BLaER1 (cell line): ENCODE data around the gene GJB5.
"Not testable (repeated sequence)": the region's sequence is repeated elsewhere in the genome, so short reads cannot be mapped to it uniquely, and the experiment has no call there.

Experiments
- H3K27ac ChIP-seq: shearing (Covaris generic); formaldehyde crosslinking; 2 replicates; pipeline ENCODE4 v1.8.1; 2022
- H3K27me3 ChIP-seq: shearing (Covaris generic); formaldehyde crosslinking; 2 replicates; pipeline ENCODE4 v1.8.1; 2022
- H3K36me3 ChIP-seq: shearing (Covaris generic); formaldehyde crosslinking; 2 replicates; pipeline ENCODE4 v1.8.1; 2022
- H3K4me1 ChIP-seq: shearing (Covaris generic); formaldehyde crosslinking; 2 replicates; pipeline ENCODE4 v1.8.1; 2022
- H3K4me2 ChIP-seq: shearing (Covaris generic); formaldehyde crosslinking; 2 replicates; pipeline ENCODE4 v1.8.1; 2022
- H3K4me3 ChIP-seq: shearing (Covaris generic); formaldehyde crosslinking; 2 replicates; pipeline ENCODE4 v1.8.1; 2022
- H3K9ac ChIP-seq: shearing (Covaris generic); formaldehyde crosslinking; 2 replicates; pipeline ENCODE4 v1.8.1; 2022
- H3K9me3 ChIP-seq: shearing (Covaris generic); formaldehyde crosslinking; 2 replicates; pipeline ENCODE4 v1.8.1; 2022
- H4K20me1 ChIP-seq: shearing (Covaris generic); formaldehyde crosslinking; 2 replicates; pipeline ENCODE4 v1.8.1; 2022
- Cebpa-rat ChIP-seq: shearing (Covaris generic); IDR thresholded peaks from 2 replicates; pipeline ENCODE4 v1.8.1; 2022

GJB5 gene

DNA sequence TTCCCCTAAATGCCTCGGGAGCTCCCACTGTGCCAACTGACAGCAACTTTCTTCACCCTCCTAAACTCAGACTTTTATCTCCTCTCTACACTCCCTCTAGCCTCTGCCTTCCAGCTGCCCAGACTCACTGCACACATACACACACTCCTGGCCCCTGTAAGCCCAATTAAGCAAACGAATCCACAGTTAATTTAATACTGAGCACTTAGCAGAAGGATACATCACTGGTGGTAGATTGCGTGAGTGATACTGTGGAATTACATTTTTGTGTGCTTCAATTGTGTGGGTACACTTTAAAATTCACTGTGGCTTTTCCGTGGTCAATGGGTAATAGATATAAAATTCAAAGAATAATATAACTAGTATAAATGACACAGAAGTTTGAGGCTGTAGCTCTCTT, 33.6 kb upstream of the GJB5 start:
- no peaks in the 10 kb centered on the region for H3K36me3 ChIP-seq
- no peaks in the 10 kb centered on the region for H3K4me1 ChIP-seq
- no peak overlapping the region for H3K4me2 ChIP-seq
- H3K9ac ChIP-seq: no peak overlapping the region
- no peak overlapping the region for H3K27ac ChIP-seq
- H3K4me3 ChIP-seq: no peak overlapping the region
- no peaks in the 10 kb centered on the region for H4K20me1 ChIP-seq
- TF ChIP-seq Cebpa-rat: no peak
- no peaks in the 10 kb centered on the region for H3K27me3 ChIP-seq
- no peaks in the 10 kb centered on the region for H3K9me3 ChIP-seq

DNA sequence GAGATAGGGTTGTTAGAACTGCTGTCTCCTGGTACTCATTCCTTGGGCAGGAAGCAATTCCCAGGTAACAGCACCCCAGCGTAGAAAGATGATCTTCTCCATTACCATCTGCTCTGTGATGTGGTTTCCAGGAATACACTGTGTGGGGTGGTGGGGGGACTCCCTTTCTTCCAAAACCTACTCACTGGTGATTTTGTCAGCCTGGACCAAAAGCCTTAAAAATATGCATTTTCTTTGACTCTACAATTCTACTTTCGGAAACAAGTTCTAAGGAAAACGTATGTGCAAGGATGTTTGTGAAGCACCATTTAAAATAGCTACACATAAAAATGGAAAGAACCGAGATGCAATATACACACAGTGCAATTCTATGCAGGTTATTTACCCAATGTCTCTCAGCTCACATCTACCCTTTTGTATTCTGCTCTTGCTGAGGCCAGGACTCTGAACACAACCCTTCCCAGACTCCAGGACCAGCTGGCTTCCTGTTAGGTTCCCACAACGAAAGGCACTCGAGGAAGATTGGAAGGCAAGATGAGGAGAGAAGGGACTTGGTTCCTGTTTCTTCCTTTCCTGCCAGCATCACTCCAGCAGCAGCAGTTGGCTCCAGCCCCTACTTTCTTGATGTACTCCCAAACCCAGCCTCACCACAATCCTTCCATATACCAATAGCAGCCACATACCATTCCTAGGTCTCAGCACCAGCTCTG, 33.0 kb upstream of the GJB5 start:
- no peaks in the 10 kb centered on the region for H4K20me1 ChIP-seq
- H3K4me3 ChIP-seq: no peak overlapping the region
- no peaks in the 10 kb centered on the region for H3K27me3 ChIP-seq
- H3K9me3 ChIP-seq: no peaks in the 10 kb centered on the region
- no peaks in the 10 kb centered on the region for H3K36me3 ChIP-seq
- H3K4me2 ChIP-seq: no peak overlapping the region
- TF ChIP-seq Cebpa-rat: no peak
- H3K9ac ChIP-seq: no peak overlapping the region
- H3K4me1 ChIP-seq: no peaks in the 10 kb centered on the region
- H3K27ac ChIP-seq: no peak overlapping the region

DNA sequence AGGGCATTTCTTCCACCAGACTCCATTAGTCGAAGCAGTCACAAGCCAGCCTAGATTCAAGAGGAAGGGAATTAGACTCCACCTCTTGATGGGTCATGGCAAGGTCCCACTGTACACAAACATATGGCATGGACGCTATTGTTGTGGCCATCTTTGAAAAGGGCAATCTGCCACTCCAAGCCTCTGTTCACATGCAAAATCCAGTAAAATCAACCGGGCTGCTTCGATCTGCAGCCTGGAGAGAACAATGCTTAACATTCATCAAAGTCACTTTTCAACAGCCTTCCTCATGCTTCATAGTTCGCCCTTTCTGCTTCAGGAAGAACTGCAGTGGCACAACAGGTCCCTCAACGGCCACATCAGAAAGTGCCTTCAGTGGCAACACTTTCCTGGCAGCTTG, 28.0 kb upstream of the GJB5 start:
- Histone ChIP-seq H3K4me2 (no peak overlapping the region), H3K9me3 (no peaks in the 10 kb centered on the region), H3K9ac (no peak overlapping the region), H3K4me3 (no peak overlapping the region), H3K4me1 (no peaks in the 10 kb centered on the region), H3K27me3 (no peaks in the 10 kb centered on the region), H3K36me3 (no peaks in the 10 kb centered on the region), H4K20me1 (no peaks in the 10 kb centered on the region), H3K27ac (no peak overlapping the region)
- no peak for TF ChIP-seq Cebpa-rat

DNA sequence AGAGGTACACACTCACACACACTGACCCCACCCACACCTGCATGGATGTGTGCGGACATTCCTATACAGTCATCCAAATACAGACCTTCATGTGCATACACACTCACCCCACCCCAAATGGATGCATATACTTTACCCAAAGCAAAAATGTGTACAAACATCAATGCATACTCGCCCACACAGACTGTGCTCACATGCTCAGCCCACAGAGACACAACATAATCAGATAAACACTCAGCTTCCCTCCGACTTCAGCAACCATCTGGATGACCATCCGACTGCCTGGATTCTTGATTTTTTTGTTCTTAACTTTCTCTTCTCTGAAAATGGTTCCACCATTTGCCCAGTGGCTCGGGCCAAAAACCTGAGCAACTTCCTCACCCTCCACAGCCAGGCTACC, 24.4 kb upstream of the GJB5 start:
- Histone ChIP-seq H3K9me3 (no peaks in the 10 kb centered on the region), H3K27me3 (no peaks in the 10 kb centered on the region), H3K4me1 (no peaks in the 10 kb centered on the region), H3K36me3 (no peaks in the 10 kb centered on the region), H3K27ac (no peak overlapping the region), H3K4me3 (no peak overlapping the region), H3K9ac (no peak overlapping the region), H4K20me1 (no peaks in the 10 kb centered on the region), H3K4me2 (no peak overlapping the region)
- no peak for TF ChIP-seq Cebpa-rat

DNA sequence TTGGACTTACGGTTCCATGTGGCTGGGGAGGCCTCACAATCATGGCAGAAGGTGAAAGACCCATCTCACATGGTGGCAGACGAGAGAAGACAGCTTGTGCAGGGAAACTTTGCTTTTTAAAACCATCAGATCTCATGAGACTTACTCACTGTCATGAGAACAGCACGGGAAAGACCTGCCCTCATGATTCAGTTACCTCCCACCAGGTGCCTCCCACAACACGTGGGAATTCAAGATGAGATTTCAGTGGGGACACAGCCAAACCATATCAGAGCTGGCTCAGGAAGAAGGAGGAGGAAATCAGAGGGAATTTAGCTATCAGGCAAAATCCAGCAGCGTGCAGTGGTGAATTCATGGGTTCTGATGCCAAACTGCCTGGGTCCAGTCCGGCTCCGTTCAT, 22.0 kb upstream of the GJB5 start:
- not testable (repeated sequence) for H3K27me3 ChIP-seq, H3K9me3 ChIP-seq, H3K4me2 ChIP-seq, H3K36me3 ChIP-seq, H3K4me3 ChIP-seq, H3K4me1 ChIP-seq, H3K27ac ChIP-seq, H4K20me1 ChIP-seq, H3K9ac ChIP-seq

DNA sequence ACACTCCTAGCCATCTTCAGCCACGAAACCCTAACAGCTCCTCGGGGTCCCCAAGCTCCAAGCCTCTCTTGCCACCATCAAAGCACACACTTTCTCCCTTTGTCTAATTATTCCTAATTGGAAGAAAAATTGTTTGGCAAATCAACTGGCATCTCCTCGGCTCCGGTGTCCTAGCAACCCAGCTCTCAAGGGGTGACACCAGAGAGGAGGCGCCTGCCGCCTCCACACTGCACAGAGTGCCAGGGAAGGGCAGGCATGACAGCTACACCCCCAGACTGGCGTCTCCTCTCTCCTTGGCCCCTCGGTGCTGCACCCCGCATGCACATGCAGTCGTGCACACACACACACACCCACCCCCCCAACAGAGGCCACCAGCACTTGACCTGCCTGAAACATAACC, 18.2 kb upstream of the GJB5 start:
- TF ChIP-seq Cebpa-rat: no peak
- no peaks in the 10 kb centered on the region for H3K27me3 ChIP-seq

DNA sequence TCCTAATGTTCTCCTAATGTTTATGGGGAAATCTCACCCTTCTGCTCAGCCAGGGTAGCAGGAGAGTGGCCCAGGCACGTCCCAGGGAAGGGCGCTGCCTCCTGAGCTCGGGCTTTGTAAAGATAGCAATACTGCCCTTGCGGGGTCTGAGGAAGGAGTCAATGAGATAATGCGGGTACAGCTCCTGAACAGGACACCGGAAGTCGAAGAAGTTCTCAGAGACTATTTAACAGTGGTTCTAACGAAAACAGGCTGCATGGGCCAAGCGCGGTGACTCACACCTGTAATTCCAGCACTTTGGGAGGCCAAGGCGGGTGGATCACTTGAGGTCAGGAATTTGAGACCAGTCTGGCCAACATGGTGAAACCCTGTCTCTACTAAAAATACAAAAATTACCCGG, 17.6 kb upstream of the GJB5 start:
- not testable (repeated sequence) for H3K4me3 ChIP-seq, H3K9me3 ChIP-seq, H4K20me1 ChIP-seq, H3K27ac ChIP-seq, H3K9ac ChIP-seq, H3K36me3 ChIP-seq, H3K27me3 ChIP-seq, H3K4me2 ChIP-seq, H3K4me1 ChIP-seq

More for the DNA sequence above, 18.2 kb upstream of the GJB5 start:
- Histone ChIP-seq H3K36me3 (no peaks in the 10 kb centered on the region), H3K4me1 (no peaks in the 10 kb centered on the region), H3K27ac (no peak overlapping the region), H3K9ac (no peak overlapping the region), H3K4me3 (no peak overlapping the region), H3K4me2 (no peak overlapping the region), H4K20me1 (no peaks in the 10 kb centered on the region), H3K9me3 (no peaks in the 10 kb centered on the region)

DNA sequence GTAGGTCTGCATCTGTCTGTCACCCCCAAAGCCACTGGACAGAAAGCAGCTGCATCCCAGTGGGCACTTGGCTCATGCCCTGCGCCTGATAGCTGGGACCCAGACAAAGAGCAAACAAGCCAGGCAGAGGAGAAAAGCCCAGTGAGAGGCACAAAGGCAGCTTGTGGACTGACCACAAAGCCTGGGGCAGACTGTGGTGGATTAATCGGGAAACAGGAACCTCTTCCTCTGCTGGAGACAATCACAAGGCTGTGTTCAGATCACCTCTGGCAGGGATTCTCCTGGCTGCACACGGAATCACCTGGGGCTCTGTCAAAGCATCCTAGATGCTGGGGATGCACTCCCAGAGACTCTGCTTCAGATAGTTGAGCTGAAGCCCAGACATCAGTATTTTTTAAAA, 15.2 kb upstream of the GJB5 start:
- H3K9ac ChIP-seq: no peak overlapping the region
- H3K4me1 ChIP-seq: no peaks in the 10 kb centered on the region
- no peaks in the 10 kb centered on the region for H3K27me3 ChIP-seq
- TF ChIP-seq Cebpa-rat: no peak
- no peak overlapping the region for H3K27ac ChIP-seq
- H3K4me3 ChIP-seq: no peak overlapping the region
- no peaks in the 10 kb centered on the region for H4K20me1 ChIP-seq
- H3K4me2 ChIP-seq: no peak overlapping the region
- H3K36me3 ChIP-seq: no peaks in the 10 kb centered on the region
- H3K9me3 ChIP-seq: no peaks in the 10 kb centered on the region

DNA sequence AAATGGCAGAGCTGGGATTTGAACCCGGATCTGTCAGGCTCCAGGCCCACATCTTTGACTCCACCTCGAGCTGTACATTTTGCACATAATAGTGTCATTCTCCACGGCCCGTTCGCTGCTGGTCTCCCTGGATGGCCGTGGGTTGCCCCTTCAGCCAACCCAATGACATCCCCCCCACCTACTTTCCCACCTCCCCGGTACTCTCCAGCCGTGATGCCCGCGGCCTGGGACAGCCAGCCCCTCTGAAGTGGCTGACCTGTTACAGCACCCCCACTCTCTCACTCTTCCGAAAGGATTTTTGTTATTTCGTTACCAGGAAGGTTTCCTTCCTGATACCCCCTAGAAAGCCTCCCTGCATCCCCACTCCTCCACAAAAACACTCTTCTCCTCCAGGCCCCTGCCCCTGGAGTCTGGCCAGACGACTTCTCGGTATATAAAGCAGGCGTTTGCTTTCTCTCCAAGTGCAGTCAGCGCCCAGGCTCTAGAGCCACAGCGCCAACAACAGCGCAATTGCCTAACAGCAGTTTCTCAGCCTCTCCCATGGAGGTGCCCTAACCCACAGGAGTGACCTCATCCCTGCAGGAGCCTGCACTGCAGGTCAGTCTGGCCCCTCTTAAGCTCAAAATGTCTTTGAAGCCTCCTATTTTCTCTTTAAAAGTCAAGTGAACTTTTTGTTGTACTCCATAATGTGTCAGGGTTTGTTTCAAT, 14.5 kb upstream of the GJB5 start:
- Histone ChIP-seq H3K27ac (no peak overlapping the region), H3K4me3 (no peak overlapping the region), H3K9ac (no peak overlapping the region), H4K20me1 (no peaks in the 10 kb centered on the region), H3K4me2 (no peak overlapping the region), H3K9me3 (no peaks in the 10 kb centered on the region), H3K36me3 (no peaks in the 10 kb centered on the region), H3K27me3 (no peaks in the 10 kb centered on the region), H3K4me1 (no peaks in the 10 kb centered on the region)
- TF ChIP-seq Cebpa-rat: no peak

DNA sequence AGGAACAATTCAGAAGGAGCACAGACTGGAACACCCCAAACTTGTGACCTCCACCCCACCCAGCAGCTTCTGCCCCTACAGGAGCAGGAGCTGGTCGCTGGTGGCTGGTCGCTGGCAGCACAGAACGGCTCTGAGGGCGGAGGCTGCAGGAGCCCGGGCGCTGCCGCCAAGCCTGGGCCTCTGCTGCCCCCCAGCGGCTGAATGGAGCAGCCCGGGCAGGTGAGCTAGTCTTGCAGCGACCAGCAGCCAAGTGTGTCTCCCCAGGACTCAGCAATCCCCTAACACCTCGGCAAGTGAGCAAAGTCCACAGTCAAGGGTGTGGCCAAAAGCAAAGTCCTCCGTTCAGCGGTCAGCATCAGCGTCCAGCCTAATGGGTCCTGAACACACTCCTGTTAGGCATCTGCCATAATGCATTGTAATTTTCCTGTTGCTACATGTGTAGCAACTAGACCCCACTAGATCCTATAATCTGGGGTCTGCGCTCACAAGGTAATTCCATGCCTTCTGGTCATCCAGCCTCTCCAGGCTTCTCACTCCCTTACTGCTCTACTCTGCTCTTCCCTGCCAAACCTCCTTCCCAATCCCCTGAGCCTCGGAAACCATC, 12.1 kb upstream of the GJB5 start:
- no peaks in the 10 kb centered on the region for H3K27me3 ChIP-seq
- H3K4me2 ChIP-seq: no peak overlapping the region
- H3K27ac ChIP-seq: no peak overlapping the region
- TF ChIP-seq Cebpa-rat: no peak
- no peak overlapping the region for H3K9ac ChIP-seq
- no peak overlapping the region for H3K4me3 ChIP-seq
- H3K36me3 ChIP-seq: no peaks in the 10 kb centered on the region
- H3K9me3 ChIP-seq: no peaks in the 10 kb centered on the region
- no peaks in the 10 kb centered on the region for H3K4me1 ChIP-seq
- H4K20me1 ChIP-seq: no peaks in the 10 kb centered on the region
